Loucy (cell line): Measurements from ENCODE around the gene DR1.

Source experiments
- H2AFZ ChIP-seq: fragments of 200-600 bp; sonication (generic); 2 replicates; pipeline ENCODE4 v1.6.0; 2016; ENCODE audit warnings: antibody characterized with exemption, mild to moderate bottlenecking, low read length, moderate library complexity
- H3F3A ChIP-seq: fragments of 200-600 bp; 2 replicates; pipeline ENCODE4 v1.6.0; 2016; ENCODE audit warnings: antibody characterized with exemption, low read depth, mild to moderate bottlenecking
- H3K27me3 ChIP-seq: fragments of 200-600 bp; sonication (generic); 2 replicates; pipeline ENCODE4 v1.6.1; 2014; ENCODE audit warnings: low read length, mild to moderate bottlenecking; ENCODE audit not compliant: insufficient read depth, poor library complexity, severe bottlenecking
- H3K36me3 ChIP-seq: fragments of 200-600 bp; sonication (generic); 2 replicates; pipeline ENCODE4 v1.6.1; 2016; ENCODE audit warnings: low read length; ENCODE audit not compliant: insufficient read depth
- H3K4me1 ChIP-seq: fragments of 200-600 bp; sonication (generic); 2 replicates; pipeline ENCODE4 v1.5.1; 2014; ENCODE audit warnings: low read length, mild to moderate bottlenecking; ENCODE audit not compliant: insufficient read depth, poor library complexity, severe bottlenecking
- H3K4me2 ChIP-seq: fragments of 200-600 bp; sonication (generic); 2 replicates; pipeline ENCODE4 v1.6.0; 2014; ENCODE audit warnings: antibody characterized with exemption, low read length, low read depth, mild to moderate bottlenecking; ENCODE audit not compliant: poor library complexity, severe bottlenecking
- H3K4me3 ChIP-seq: fragments of 200-600 bp; sonication (generic); 2 replicates; pipeline ENCODE4 v1.5.1; 2014; ENCODE audit warnings: low read length, mild to moderate bottlenecking, mixed read lengths; ENCODE audit not compliant: poor library complexity, severe bottlenecking
- H3K79me2 ChIP-seq: fragments of 200-600 bp; sonication (generic); 2 replicates; pipeline ENCODE4 v1.6.1; 2014; ENCODE audit warnings: low read length; ENCODE audit not compliant: insufficient read depth
- H3K9ac ChIP-seq: fragments of 200-600 bp; sonication (generic); 2 replicates; pipeline ENCODE4 v1.6.0; 2014; ENCODE audit warnings: mild to moderate bottlenecking, low read depth, low read length, moderate library complexity; ENCODE audit not compliant: poor library complexity, severe bottlenecking
- H3K9me2 ChIP-seq: fragments of 200-600 bp; sonication (generic); replicated peaks from 2 replicates; pipeline ENCODE4 v1.6.1; 2016; ENCODE audit warnings: low read depth, low read length, mixed read lengths
- H3K9me3 ChIP-seq: fragments of 200-600 bp; sonication (generic); 2 replicates; pipeline ENCODE4 v1.6.1; 2014; ENCODE audit warnings: mild to moderate bottlenecking, antibody characterized with exemption, low read length, low read depth; ENCODE audit not compliant: insufficient read depth
- H4K20me1 ChIP-seq: fragments of 200-600 bp; sonication (generic); 2 replicates; pipeline ENCODE4 v1.6.0; 2014; ENCODE audit warnings: antibody characterized with exemption, low read length, mild to moderate bottlenecking; ENCODE audit not compliant: insufficient read depth, poor library complexity, severe bottlenecking
- EZH2phosphoT487 ChIP-seq: fragments of 200-600 bp; IDR thresholded peaks from 2 replicates; pipeline ENCODE4 v1.6.1; 2018; ENCODE audit warnings: antibody characterized with exemption, mild to moderate bottlenecking, moderate library complexity, borderline replicate concordance
- TF ChIP-seq, protein P1 (sequence below): fragments of 200-600 bp; sonication (generic); conservative IDR thresholded peaks from 2 replicates; pipeline ENCODE4 v1.5.1; 2014; ENCODE audit warnings: mild to moderate bottlenecking, antibody characterized with exemption, low read length

The DR1 gene

DNA sequence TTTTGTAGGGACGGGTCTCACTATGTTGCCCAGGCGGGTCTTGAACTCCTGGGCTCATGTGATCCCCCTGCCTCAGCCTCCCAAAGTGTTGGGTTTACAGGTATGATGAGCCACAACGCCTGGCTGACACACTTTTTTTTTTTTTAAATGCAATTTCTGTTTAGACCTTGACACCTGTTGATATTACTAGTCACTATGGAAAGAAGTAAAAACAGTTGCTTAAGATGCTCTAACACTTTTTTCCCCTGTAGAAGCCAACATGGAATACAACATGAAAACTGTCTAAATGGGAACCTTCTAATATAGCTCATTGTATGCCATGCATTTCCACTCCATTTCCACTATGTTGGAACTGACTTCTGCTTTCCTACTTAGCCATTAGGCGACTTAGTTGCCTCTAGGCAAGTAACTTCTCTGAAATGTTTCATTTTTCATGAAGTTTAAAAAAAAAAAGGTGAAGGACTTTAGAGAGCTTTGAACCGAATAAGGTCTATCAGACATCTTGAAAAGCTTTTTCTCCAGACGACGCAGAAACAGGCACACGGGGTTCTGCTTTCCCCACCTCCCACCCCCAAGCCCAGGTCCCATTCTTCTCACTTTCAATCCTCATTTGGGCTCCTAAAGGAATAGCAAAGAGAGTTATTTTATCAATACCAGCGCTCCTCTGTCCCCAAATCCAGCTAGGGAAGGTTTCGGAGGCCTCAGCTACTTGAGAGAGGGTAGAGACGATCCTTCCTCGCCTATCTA lies 648 bp upstream of the DR1 start:
- H3K9ac ChIP-seq = peak overlapping the region; percentile 94
- no peaks in the 10 kb centered on the region for H3K36me3 ChIP-seq
- H3F3A ChIP-seq = peaks cover 3% of the 10 kb centered on the region; the same call in 1 of the 2 replicates
- H3K9me3 ChIP-seq = no peaks in the 10 kb centered on the region
- no peaks in the 10 kb centered on the region for H3K9me2 ChIP-seq
- peaks cover 39% of the 10 kb centered on the region for H4K20me1 ChIP-seq
- no peaks in the 10 kb centered on the region for H3K27me3 ChIP-seq
- TF ChIP-seq, protein P1, sequence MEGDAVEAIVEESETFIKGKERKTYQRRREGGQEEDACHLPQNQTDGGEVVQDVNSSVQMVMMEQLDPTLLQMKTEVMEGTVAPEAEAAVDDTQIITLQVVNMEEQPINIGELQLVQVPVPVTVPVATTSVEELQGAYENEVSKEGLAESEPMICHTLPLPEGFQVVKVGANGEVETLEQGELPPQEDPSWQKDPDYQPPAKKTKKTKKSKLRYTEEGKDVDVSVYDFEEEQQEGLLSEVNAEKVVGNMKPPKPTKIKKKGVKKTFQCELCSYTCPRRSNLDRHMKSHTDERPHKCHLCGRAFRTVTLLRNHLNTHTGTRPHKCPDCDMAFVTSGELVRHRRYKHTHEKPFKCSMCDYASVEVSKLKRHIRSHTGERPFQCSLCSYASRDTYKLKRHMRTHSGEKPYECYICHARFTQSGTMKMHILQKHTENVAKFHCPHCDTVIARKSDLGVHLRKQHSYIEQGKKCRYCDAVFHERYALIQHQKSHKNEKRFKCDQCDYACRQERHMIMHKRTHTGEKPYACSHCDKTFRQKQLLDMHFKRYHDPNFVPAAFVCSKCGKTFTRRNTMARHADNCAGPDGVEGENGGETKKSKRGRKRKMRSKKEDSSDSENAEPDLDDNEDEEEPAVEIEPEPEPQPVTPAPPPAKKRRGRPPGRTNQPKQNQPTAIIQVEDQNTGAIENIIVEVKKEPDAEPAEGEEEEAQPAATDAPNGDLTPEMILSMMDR = no peak
- no peak for TF ChIP-seq EZH2phosphoT487
- peak overlapping the region; percentile 85 for H2AFZ ChIP-seq
- peak overlapping the region; percentile 73 for H3K4me2 ChIP-seq
- peak overlapping the region; percentile 87 for H3K4me3 ChIP-seq
- H3K79me2 ChIP-seq = peaks cover 61% of the 10 kb centered on the region
- H3K4me1 ChIP-seq = peaks cover 20% of the 10 kb centered on the region

DNA sequence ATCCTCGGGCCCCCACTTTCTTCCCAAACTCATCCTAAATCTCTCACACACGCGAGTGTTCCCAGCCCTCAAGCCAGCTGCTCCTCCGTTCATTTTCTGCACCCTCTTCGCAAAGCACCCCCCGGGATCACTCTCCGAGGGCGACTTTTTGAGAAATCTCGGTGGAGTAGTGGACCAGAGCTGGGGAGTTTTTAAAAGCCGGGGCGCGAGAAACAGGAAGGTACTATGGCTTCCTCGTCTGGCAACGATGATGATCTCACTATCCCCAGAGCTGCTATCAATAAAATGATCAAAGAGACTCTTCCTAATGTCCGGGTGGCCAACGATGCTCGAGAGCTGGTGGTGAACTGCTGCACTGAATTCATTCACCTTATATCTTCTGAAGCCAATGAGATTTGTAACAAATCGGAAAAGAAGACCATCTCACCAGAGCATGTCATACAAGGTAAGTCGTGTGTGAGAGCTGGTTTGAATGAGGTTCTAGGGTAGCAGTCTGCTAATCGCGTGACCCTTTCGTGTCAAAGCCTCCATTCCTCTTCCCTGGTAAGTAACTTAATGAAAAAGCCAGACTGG lies 800 bp downstream of the DR1 start:
- H3K4me1 ChIP-seq = peaks cover 22% of the 10 kb centered on the region
- peak overlapping the region; percentile 87 for H3K4me3 ChIP-seq
- TF ChIP-seq, protein P1 = no peak
- no peak for TF ChIP-seq EZH2phosphoT487
- no peaks in the 10 kb centered on the region for H3F3A ChIP-seq
- no peaks in the 10 kb centered on the region for H3K9me2 ChIP-seq
- H2AFZ ChIP-seq = peak overlapping the region; percentile 85; the same call in 1 of the 2 replicates
- H3K79me2 ChIP-seq = peaks cover 76% of the 10 kb centered on the region
- H3K4me2 ChIP-seq = peak overlapping the region; percentile 92
- H3K9ac ChIP-seq = peak overlapping the region; percentile 94
- H3K36me3 ChIP-seq = no peaks in the 10 kb centered on the region
- H3K27me3 ChIP-seq = no peaks in the 10 kb centered on the region
- H4K20me1 ChIP-seq = peaks cover 50% of the 10 kb centered on the region
- H3K9me3 ChIP-seq = no peaks in the 10 kb centered on the region

DNA sequence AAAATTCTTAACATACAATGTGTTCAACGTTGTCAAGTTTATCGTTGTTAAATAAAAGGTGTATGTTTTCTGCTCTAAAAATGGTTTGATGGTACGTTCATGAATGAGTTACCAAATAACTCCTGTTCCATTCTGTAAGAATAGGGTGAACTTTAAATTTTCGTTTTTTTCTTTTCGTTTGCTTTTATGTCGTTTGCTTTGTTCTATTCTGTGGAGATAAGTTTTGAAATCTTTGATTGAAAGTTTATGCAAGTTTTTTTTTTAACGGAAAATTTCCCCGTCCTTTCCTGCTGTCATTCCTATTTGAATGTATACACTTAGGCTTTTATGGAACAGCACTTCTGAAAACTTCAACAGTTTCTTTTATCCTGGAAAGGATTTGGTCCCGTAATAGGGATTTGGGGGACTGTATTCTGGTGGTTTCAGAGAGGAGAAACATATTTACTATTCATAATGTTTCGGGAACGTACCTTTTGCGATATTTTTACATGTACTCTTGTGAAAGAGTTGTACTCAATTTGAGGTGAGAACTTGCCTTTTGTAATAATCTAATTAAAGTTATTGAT lies 1.7 kb downstream of the DR1 start:
- no peaks in the 10 kb centered on the region for H3F3A ChIP-seq
- peak overlapping the region; percentile 87 for H3K4me3 ChIP-seq
- no peak overlapping the region for H2AFZ ChIP-seq
- H3K36me3 ChIP-seq = no peaks in the 10 kb centered on the region
- no peaks in the 10 kb centered on the region for H3K27me3 ChIP-seq
- no peaks in the 10 kb centered on the region for H3K9me2 ChIP-seq
- H4K20me1 ChIP-seq = peaks cover 59% of the 10 kb centered on the region
- peaks cover 25% of the 10 kb centered on the region for H3K4me1 ChIP-seq
- H3K4me2 ChIP-seq = peak overlapping the region; percentile 92
- TF ChIP-seq EZH2phosphoT487 = no peak
- TF ChIP-seq, protein P1 = no peak
- H3K9ac ChIP-seq = peak overlapping the region; percentile 94
- no peaks in the 10 kb centered on the region for H3K9me3 ChIP-seq
- peaks cover 85% of the 10 kb centered on the region for H3K79me2 ChIP-seq
